ENCODE measurements around the gene KDM5A.

DNA sequence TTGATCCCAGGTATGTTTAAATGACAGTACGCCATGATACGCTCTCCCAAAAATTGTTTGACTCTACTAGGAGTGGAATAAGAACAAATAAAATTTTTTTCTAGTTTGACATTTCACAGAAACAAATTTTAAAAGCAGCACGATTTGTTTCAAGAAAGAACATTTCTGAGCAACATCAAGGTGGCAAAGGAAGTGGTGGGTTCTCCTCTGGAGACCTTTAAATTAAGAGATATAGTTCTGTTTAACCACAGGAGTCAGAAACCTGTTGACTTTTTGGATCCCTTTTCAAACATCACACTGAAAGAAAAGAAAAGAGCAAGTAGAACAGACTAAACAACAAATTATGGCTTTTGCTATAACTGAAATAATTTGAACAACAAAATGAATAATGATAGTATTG lies 124.0 kb downstream of the KDM5A start:
- TF ChIP-seq, protein P1, sequence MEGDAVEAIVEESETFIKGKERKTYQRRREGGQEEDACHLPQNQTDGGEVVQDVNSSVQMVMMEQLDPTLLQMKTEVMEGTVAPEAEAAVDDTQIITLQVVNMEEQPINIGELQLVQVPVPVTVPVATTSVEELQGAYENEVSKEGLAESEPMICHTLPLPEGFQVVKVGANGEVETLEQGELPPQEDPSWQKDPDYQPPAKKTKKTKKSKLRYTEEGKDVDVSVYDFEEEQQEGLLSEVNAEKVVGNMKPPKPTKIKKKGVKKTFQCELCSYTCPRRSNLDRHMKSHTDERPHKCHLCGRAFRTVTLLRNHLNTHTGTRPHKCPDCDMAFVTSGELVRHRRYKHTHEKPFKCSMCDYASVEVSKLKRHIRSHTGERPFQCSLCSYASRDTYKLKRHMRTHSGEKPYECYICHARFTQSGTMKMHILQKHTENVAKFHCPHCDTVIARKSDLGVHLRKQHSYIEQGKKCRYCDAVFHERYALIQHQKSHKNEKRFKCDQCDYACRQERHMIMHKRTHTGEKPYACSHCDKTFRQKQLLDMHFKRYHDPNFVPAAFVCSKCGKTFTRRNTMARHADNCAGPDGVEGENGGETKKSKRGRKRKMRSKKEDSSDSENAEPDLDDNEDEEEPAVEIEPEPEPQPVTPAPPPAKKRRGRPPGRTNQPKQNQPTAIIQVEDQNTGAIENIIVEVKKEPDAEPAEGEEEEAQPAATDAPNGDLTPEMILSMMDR (IDR thresholded peaks at IDR 0.05), result no peak
- no peak for TF ChIP-seq POLR2A (IDR thresholded peaks at IDR 0.05)
- TF ChIP-seq POLR2AphosphoS5 (IDR thresholded peaks at IDR 0.05), result no peak
